Smooth muscle cell (in vitro differentiated cells): ENCODE measurements around the gene RSU1. TPM values are rescaled to one million over a fixed set of nuclear protein-coding genes. Genes with fewer than 3 reads are reported as not detected.

Source experiments
- DNase-seq: peaks from one replicate; lab custom pipeline; 2025; ENCODE audit not compliant: unreplicated experiment; lab: John Stamatoyannopoulos, UW
- H2AFZ ChIP-seq: fragments of 200-600 bp; sonication (generic); 2 replicates; pipeline ENCODE4 v1.6.0; 2016; ENCODE audit warnings: antibody characterized with exemption, low read depth, mild to moderate bottlenecking
- H3F3A ChIP-seq: fragments of 200-600 bp; sonication (generic); 2 replicates; pipeline ENCODE4 v1.6.0; 2017; ENCODE audit warnings: antibody characterized with exemption, low read depth
- H3K27ac ChIP-seq: fragments of 200-600 bp; sonication (generic); 2 replicates; pipeline ENCODE4 v1.5.1; 2016; ENCODE audit warnings: low read depth, mild to moderate bottlenecking
- H3K27me3 ChIP-seq: fragments of 200-600 bp; sonication (generic); 2 replicates; pipeline ENCODE4 v1.6.1; 2016; ENCODE audit warnings: low read depth, mild to moderate bottlenecking
- H3K36me3 ChIP-seq: fragments of 200-600 bp; sonication (generic); 2 replicates; pipeline ENCODE4 v1.5.1; 2016; ENCODE audit warnings: low read depth
- H3K4me1 ChIP-seq: fragments of 200-600 bp; sonication (generic); 2 replicates; pipeline ENCODE4 v1.5.1; 2016; ENCODE audit warnings: low read depth
- H3K4me2 ChIP-seq: fragments of 200-600 bp; sonication (generic); 2 replicates; pipeline ENCODE4 v1.6.0; 2016; ENCODE audit warnings: mild to moderate bottlenecking
- H3K4me3 ChIP-seq: fragments of 200-600 bp; sonication (generic); 2 replicates; pipeline ENCODE4 v1.5.1; 2016; ENCODE audit warnings: mild to moderate bottlenecking
- H3K79me2 ChIP-seq: fragments of 200-600 bp; sonication (generic); 2 replicates; pipeline ENCODE4 v1.6.0; 2016; ENCODE audit warnings: low read depth, mild to moderate bottlenecking
- H3K9ac ChIP-seq: fragments of 200-600 bp; sonication (generic); 2 replicates; pipeline ENCODE4 v1.6.0; 2016; ENCODE audit warnings: low read depth
- H3K9me3 ChIP-seq: fragments of 200-600 bp; sonication (generic); replicated peaks from 2 replicates; pipeline ENCODE4 v1.5.1; 2016; ENCODE audit warnings: low read depth
- H4K20me1 ChIP-seq: fragments of 200-600 bp; sonication (generic); 2 replicates; pipeline ENCODE4 v1.6.0; 2016; ENCODE audit warnings: low read depth
- CTCF ChIP-seq: fragments of 200-600 bp; sonication (generic); IDR thresholded peaks from 2 replicates; pipeline ENCODE4 v1.5.1; 2017; ENCODE audit warnings: borderline replicate concordance, mild to moderate bottlenecking, antibody characterized with exemption; ENCODE audit not compliant: insufficient read depth, poor library complexity, severe bottlenecking
- WGBS: methylation state at CpG from one replicate; pipeline ENCODE4 v1.1.7; 2016; ENCODE audit warnings: low lambda C conversion rate; 5-methylcytosine and 5-hydroxymethylcytosine counted together
- polyA plus RNA-seq: library from polyadenylated mRNA; unstranded; fragments of >200 nt; fragmentation: Nextera tagmentation; extraction: Ambion mirVana; gene quantifications from 2 replicates; pipeline ENCODE4 v1.2.1, GENCODE V29; 2016
- total RNA-seq: library from RNA; depleted of rRNA; stranded (reverse); fragments of >200 nt; gene quantifications from 2 replicates; pipeline ENCODE4 v1.2.3, GENCODE V29; 2014

Gene RSU1
- total and polyA plus RNA-seq, 2 experiments from 2014 or later, result 110 to 128 TPM

- H3K4me3 ChIP-seq, result no peak overlapping the region
- no peak for TF ChIP-seq CTCF
- H3K9ac ChIP-seq, result no peak overlapping the region
- H3K9me3 ChIP-seq, result no peaks in the 10 kb centered on the region
- no peak overlapping the region for H2AFZ ChIP-seq
- no peak overlapping the region for H3K27ac ChIP-seq
- peaks cover 8% of the 10 kb centered on the region for H3K79me2 ChIP-seq
- H3K4me1 ChIP-seq, result no peaks in the 10 kb centered on the region
- 98% methylated on average over 6 of the region's 6 CpGs for WGBS
- no peaks in the 10 kb centered on the region for H3F3A ChIP-seq
- peaks cover 94% of the 10 kb centered on the region for H4K20me1 ChIP-seq
- no peak overlapping the region for H3K4me2 ChIP-seq
- H3K36me3 ChIP-seq, result no peaks in the 10 kb centered on the region
- no peaks in the 10 kb centered on the region for H3K27me3 ChIP-seq
- no peak for DNase-seq
Observed at GRCh38 chr10:16770670-16771069, 46.6 kb downstream of the RSU1 start.

- H3K4me1 ChIP-seq, result no peaks in the 10 kb centered on the region
- peaks cover 95% of the 10 kb centered on the region for H4K20me1 ChIP-seq
- H3K4me3 ChIP-seq, result no peak overlapping the region
- no peaks in the 10 kb centered on the region for H3F3A ChIP-seq
- peaks cover 6% of the 10 kb centered on the region for H3K79me2 ChIP-seq
- 96% methylated on average over 8 of the region's 8 CpGs for whole genome bisulfite sequencing
- no peak overlapping the region for H3K4me2 ChIP-seq
- no peak for TF ChIP-seq CTCF
- no peaks in the 10 kb centered on the region for H3K36me3 ChIP-seq
- H3K9me3 ChIP-seq, result no peaks in the 10 kb centered on the region
- DNase-seq, result no peak
- H2AFZ ChIP-seq, result no peak overlapping the region
- H3K27me3 ChIP-seq, result no peaks in the 10 kb centered on the region
- no peak overlapping the region for H3K9ac ChIP-seq
- no peak overlapping the region for H3K27ac ChIP-seq
Observed at GRCh38 chr10:16770141-16770540, 47.1 kb downstream of the RSU1 start.

GRCh38 chr10:16769331-16769730 is 47.9 kb downstream of the RSU1 start:
- 95% methylated on average over 7 of the region's 7 CpGs for WGBS
- H3F3A ChIP-seq, result no peaks in the 10 kb centered on the region
- no peak for TF ChIP-seq CTCF
- H3K27me3 ChIP-seq, result no peaks in the 10 kb centered on the region
- no peak overlapping the region for H3K9ac ChIP-seq
- H3K4me1 ChIP-seq, result no peaks in the 10 kb centered on the region
- no peak overlapping the region for H3K4me3 ChIP-seq
- H3K79me2 ChIP-seq, result peaks cover 6% of the 10 kb centered on the region
- no peak overlapping the region for H3K27ac ChIP-seq
- no peaks in the 10 kb centered on the region for H3K9me3 ChIP-seq
- H3K36me3 ChIP-seq, result no peaks in the 10 kb centered on the region
- H2AFZ ChIP-seq, result no peak overlapping the region
- H3K4me2 ChIP-seq, result no peak overlapping the region
- no peak for DNase-seq
- peaks cover 97% of the 10 kb centered on the region for H4K20me1 ChIP-seq

GRCh38 chr10:16768702-16769101 is 48.5 kb downstream of the RSU1 start:
- H2AFZ ChIP-seq, result no peak overlapping the region
- H3K27me3 ChIP-seq, result no peaks in the 10 kb centered on the region
- H3K79me2 ChIP-seq, result peaks cover 6% of the 10 kb centered on the region
- H3K4me1 ChIP-seq, result no peaks in the 10 kb centered on the region
- H4K20me1 ChIP-seq, result peaks cover 95% of the 10 kb centered on the region
- H3K36me3 ChIP-seq, result no peaks in the 10 kb centered on the region
- H3K27ac ChIP-seq, result no peak overlapping the region
- TF ChIP-seq CTCF, result no peak
- no peak overlapping the region for H3K9ac ChIP-seq
- no peaks in the 10 kb centered on the region for H3K9me3 ChIP-seq
- H3F3A ChIP-seq, result no peaks in the 10 kb centered on the region
- H3K4me2 ChIP-seq, result no peak overlapping the region
- no peak overlapping the region for H3K4me3 ChIP-seq
- DNase-seq, result no peak
- 98% methylated on average over 5 of the region's 5 CpGs for WGBS
